Mesothelial cell of epicardium (in vitro differentiated cells): ENCODE measurements around the gene DAW1. TPM values are rescaled to one million over a fixed set of nuclear protein-coding genes. Genes with fewer than 3 reads are reported as not detected.
A peak's percentile ranks its signal among the peaks of the same experiment; 100 is the strongest.

Experiments
- DNase-seq, 2 experiments: peaks; one replicate each; pipeline ENCODE4 v3.0.0; 2021; ENCODE audit warnings: low spot score in 2 of 2; ENCODE audit not compliant: unreplicated experiment in 2 of 2
- H3K27ac Mint-ChIP-seq: 2 replicates; pipeline ENCODE4 v1.8.0; 2021; ENCODE audit warnings: mixed read lengths
- H3K27me3 Mint-ChIP-seq: 2 replicates; pipeline ENCODE4 v1.8.0; 2021; ENCODE audit warnings: low read depth, mixed read lengths
- H3K36me3 Mint-ChIP-seq: 2 replicates; pipeline ENCODE4 v1.8.0; 2021; ENCODE audit warnings: mixed read lengths
- H3K4me1 Mint-ChIP-seq: 2 replicates; pipeline ENCODE4 v1.8.0; 2021; ENCODE audit warnings: mixed read lengths
- H3K4me3 Mint-ChIP-seq: 2 replicates; pipeline ENCODE4 v1.8.0; 2021; ENCODE audit warnings: mild to moderate bottlenecking, moderate library complexity, mixed read lengths
- H3K9me3 Mint-ChIP-seq: 2 replicates; pipeline ENCODE4 v1.8.0; 2021; ENCODE audit warnings: mixed read lengths
- total RNA-seq: library from RNA; stranded (reverse); gene quantifications from 3 replicates; pipeline ENCODE4 v1.2.1, GENCODE V29; 2021
- TF ChIP-seq, protein P1 (sequence below): fragments of 200-600 bp; sonication (generic); IDR thresholded peaks from one replicate; pipeline ENCODE4 v1.5.0; 2021; ENCODE audit warnings: antibody characterized with exemption; ENCODE audit not compliant: unreplicated experiment

Gene DAW1
- total RNA-seq, 1 donor from 2014 or later: not detected

- Mint-ChIP-seq H3K9me3 (no peaks in the 10 kb centered on the region), H3K36me3 (no peaks in the 10 kb centered on the region), H3K27me3 (peaks cover 25% of the 10 kb centered on the region), H3K4me3 (peak overlapping the region; percentile 22), H3K27ac (no peak overlapping the region), H3K4me1 (peaks cover 6% of the 10 kb centered on the region)
- DNase-seq: no peak
- TF ChIP-seq, protein P1, sequence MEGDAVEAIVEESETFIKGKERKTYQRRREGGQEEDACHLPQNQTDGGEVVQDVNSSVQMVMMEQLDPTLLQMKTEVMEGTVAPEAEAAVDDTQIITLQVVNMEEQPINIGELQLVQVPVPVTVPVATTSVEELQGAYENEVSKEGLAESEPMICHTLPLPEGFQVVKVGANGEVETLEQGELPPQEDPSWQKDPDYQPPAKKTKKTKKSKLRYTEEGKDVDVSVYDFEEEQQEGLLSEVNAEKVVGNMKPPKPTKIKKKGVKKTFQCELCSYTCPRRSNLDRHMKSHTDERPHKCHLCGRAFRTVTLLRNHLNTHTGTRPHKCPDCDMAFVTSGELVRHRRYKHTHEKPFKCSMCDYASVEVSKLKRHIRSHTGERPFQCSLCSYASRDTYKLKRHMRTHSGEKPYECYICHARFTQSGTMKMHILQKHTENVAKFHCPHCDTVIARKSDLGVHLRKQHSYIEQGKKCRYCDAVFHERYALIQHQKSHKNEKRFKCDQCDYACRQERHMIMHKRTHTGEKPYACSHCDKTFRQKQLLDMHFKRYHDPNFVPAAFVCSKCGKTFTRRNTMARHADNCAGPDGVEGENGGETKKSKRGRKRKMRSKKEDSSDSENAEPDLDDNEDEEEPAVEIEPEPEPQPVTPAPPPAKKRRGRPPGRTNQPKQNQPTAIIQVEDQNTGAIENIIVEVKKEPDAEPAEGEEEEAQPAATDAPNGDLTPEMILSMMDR: no peak
These were observed 1.2 kb downstream of the DAW1 start for GRCh38 chr2:227872676-227873075.

DNA sequence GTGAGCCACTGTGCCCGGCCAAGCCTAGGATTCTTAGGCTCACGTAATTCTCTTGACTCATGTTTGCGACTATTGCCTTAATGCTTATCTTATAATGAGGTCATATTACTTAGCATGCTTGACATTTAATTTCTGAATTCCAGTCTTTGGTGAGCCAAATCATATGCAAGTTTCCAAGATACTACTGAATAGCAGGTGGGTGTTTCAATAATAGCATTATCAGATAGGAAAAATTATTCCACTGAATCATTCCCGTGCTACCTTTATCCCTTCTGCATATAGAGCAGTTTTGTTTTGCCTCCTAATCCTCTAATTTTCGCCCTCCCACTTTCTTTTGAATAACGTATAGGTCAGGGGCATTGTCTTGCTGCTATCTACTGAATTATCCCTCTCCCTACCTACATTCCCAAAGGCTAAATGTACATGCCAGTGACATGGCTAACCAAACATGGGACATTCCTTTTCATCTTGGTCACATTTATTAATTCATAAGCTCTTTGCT lies 4.9 kb downstream of the DAW1 start:
- H3K4me3 Mint-ChIP-seq: no peak overlapping the region
- no peak overlapping the region for H3K27ac Mint-ChIP-seq
- H3K9me3 Mint-ChIP-seq: no peaks in the 10 kb centered on the region
- peaks cover 3% of the 10 kb centered on the region for H3K4me1 Mint-ChIP-seq
- H3K27me3 Mint-ChIP-seq: peaks cover 23% of the 10 kb centered on the region
- DNase-seq: no peak
- H3K36me3 Mint-ChIP-seq: no peaks in the 10 kb centered on the region
- TF ChIP-seq, protein P1: no peak

DNA sequence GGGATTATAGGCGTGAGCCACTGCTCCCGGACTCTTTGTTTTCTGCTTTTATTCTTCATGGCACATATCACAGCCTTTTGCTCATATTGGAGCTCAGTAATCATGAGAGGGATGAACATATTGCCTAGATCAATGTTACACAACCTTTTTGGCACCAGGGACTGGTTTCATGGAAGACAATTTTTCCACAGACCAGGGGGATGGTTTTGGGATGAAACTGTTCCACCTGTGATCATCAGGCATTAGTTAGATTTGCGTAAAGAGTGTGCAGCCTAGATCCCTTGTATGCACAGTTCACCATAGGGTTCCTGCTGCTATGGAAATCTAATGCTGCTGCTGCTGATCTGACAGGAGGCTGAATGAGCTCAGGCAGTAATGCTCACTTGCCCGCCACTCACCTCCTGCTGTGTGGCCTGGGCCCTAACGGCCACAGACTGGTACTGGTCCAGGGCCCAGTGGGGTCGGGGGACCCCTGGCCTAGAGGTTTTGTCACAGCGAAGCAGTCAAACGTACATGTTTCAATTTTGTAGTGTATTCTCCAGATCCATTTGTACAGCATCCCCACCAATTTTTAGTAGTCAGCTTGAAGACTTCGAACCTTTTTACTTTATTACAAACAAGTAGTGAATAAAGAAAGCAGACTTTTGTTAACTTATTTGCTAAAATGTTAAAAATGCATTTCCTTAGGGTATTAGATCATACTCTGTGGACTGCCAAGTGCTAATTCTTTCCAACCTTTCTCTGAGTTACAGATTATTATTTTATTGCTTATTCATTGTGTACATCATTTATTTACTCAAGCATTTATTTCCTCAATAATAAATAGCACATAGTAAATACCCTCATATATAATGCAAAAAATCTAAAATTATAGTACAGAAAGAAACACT lies 6.2 kb downstream of the DAW1 start:
- H3K4me1 Mint-ChIP-seq: peaks cover 3% of the 10 kb centered on the region
- no peak for DNase-seq
- no peak overlapping the region for H3K4me3 Mint-ChIP-seq
- TF ChIP-seq, protein P1: no peak
- peaks cover 18% of the 10 kb centered on the region for H3K27me3 Mint-ChIP-seq
- H3K36me3 Mint-ChIP-seq: no peaks in the 10 kb centered on the region
- H3K9me3 Mint-ChIP-seq: no peaks in the 10 kb centered on the region
- no peak overlapping the region for H3K27ac Mint-ChIP-seq

DNA sequence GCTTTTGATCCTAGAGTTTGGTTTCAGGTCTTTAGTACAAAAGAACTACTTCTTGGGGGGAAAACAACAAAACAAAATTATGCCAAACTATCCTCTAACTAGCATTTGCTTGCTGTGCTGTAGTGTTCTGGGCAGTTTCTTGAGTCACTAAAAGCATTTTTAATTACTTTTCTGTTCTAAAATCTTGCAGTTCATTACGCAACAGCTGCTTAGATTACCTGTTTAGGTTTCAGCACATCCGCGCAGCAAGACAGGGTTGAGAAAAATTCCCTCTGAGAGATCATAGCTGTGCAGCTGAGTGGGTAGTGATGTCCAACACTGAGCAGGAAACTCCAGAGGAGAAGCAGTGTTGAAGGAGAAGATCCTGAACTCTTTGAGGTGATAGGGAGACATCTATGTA lies 9.0 kb downstream of the DAW1 start:
- H3K27me3 Mint-ChIP-seq: peaks cover 2% of the 10 kb centered on the region
- H3K4me1 Mint-ChIP-seq: peaks cover 3% of the 10 kb centered on the region
- TF ChIP-seq, protein P1: no peak
- no peak overlapping the region for H3K4me3 Mint-ChIP-seq
- H3K9me3 Mint-ChIP-seq: no peaks in the 10 kb centered on the region
- H3K27ac Mint-ChIP-seq: no peak overlapping the region
- DNase-seq: no peak
- no peaks in the 10 kb centered on the region for H3K36me3 Mint-ChIP-seq

DNA sequence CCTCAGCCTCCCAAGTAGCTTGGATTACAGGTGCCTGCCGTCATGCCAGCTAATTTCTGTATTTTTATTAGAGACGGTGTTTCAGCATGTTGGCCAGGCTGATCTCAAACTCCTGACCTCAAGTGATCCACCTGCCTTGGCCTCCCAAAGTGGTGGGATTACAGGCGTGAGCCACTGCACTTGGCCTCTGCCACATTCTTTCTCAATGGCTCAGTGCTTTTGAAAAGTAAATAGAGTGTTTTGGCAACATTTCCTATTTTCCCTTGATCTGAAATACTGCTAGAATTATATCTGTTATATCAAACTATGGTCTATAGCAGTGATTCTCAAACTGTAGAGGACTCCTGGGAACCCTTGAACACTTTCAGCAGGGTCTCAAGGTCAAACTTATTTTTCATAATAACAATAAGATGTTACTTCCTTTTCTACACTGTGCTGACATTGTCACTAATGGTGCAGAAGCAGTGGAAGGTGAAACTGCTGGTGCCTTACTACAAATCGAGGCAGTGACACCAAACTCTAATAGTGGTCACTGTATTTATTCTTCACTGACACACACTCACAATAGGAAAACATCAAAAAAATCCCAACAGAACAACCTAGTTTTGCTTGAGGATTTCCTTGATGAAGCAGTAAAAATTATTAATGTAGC lies 10.6 kb downstream of the DAW1 start:
- DNase-seq: no peak
- H3K4me1 Mint-ChIP-seq: peaks cover 3% of the 10 kb centered on the region
- TF ChIP-seq, protein P1: no peak
- H3K27ac Mint-ChIP-seq: no peak overlapping the region
- H3K4me3 Mint-ChIP-seq: no peak overlapping the region
- H3K9me3 Mint-ChIP-seq: no peaks in the 10 kb centered on the region
- no peaks in the 10 kb centered on the region for H3K27me3 Mint-ChIP-seq
- H3K36me3 Mint-ChIP-seq: no peaks in the 10 kb centered on the region
